IMR-90 (cell line): Measurements from ENCODE around the gene ZFHX3. TPM values are rescaled to one million over a fixed set of nuclear protein-coding genes. Genes with fewer than 3 reads are reported as not detected.

ENCODE experiments used
- ATAC-seq: fragments of 200-7000 bp; cut with Tn5 transposase; 2 replicates; pipeline ENCODE4 v1.9.1; 2020; ENCODE audit warnings: low read depth, mild to moderate bottlenecking, moderate library complexity
- BruUV-seq: library from RNA; stranded (reverse); fragments of 400-500 nt; replicated peaks from 2 replicates; lab custom pipeline; 2021; lab: Mats Ljungman, UMichigan
- CTCF ChIA-PET: fragments of 300-600 bp; formaldehyde crosslinking; extraction: SDS; loops from one replicate; lab custom pipeline; 2021; ENCODE audit warnings: antibody characterized with exemption; lab: Yijun Ruan, JAX
- POLR2A ChIA-PET: fragments of 300-600 bp; sonication (Branson Sonifier 250); formaldehyde crosslinking; loops from one replicate; lab custom pipeline; 2022; ENCODE audit warnings: antibody characterized with exemption; ENCODE audit not compliant: unreplicated experiment; lab: Charles Lee
- DNase-seq: peaks from one replicate; pipeline ENCODE4 v3.0.0; 2013
- H2AFZ ChIP-seq: replicated peaks from 2 replicates; pipeline ENCODE3; 2013; ENCODE audit warnings: low read length, mild to moderate bottlenecking; ENCODE audit not compliant: poor library complexity
- H2AK5ac ChIP-seq: 2 replicates; pipeline ENCODE4 v1.6.1; 2013; ENCODE audit warnings: low read depth, low read length, inconsistent platforms
- H2AK9ac ChIP-seq: replicated peaks from 2 replicates; pipeline ENCODE3; 2013; ENCODE audit warnings: mild to moderate bottlenecking, low read depth, low read length, moderate library complexity; ENCODE audit not compliant: poor library complexity
- H2BK120ac ChIP-seq: 2 replicates; pipeline ENCODE4 v1.6.1; 2013; ENCODE audit warnings: low read depth, low read length, inconsistent platforms
- H2BK15ac ChIP-seq: 3 replicates; pipeline ENCODE4 v1.6.1; 2013; ENCODE audit warnings: low read depth, low read length, inconsistent platforms
- H2BK20ac ChIP-seq: 2 replicates; pipeline ENCODE4 v1.6.1; 2013; ENCODE audit warnings: low read depth, mild to moderate bottlenecking, inconsistent platforms, low read length, moderate library complexity
- H2BK5ac ChIP-seq: 2 replicates; pipeline ENCODE4 v1.6.1; 2013; ENCODE audit warnings: mild to moderate bottlenecking, low read depth, low read length, inconsistent platforms; ENCODE audit not compliant: poor library complexity, severe bottlenecking
- H3K14ac ChIP-seq: replicated peaks from 2 replicates; pipeline ENCODE4 v1.6.1; 2013; ENCODE audit warnings: low read depth, low read length, inconsistent platforms
- H3K18ac ChIP-seq: 2 replicates; pipeline ENCODE4 v1.6.1; 2013; ENCODE audit warnings: low read depth, low read length, control low read depth
- H3K23ac ChIP-seq: 2 replicates; pipeline ENCODE4 v1.6.1; 2013; ENCODE audit warnings: low read depth, low read length, inconsistent platforms
- H3K27ac ChIP-seq: 2 replicates; pipeline ENCODE4 v1.5.1; 2013; ENCODE audit warnings: mild to moderate bottlenecking, control low read depth, low read length; ENCODE audit not compliant: insufficient read depth
- H3K27me3 ChIP-seq: 2 replicates; pipeline ENCODE4 v1.6.1; 2013; ENCODE audit warnings: low read length; ENCODE audit not compliant: control insufficient read depth, insufficient read depth
- H3K36me3 ChIP-seq: 2 replicates; pipeline ENCODE4 v1.6.1; 2013; ENCODE audit warnings: low read length, mixed read lengths; ENCODE audit not compliant: control insufficient read depth, insufficient read depth
- H3K4ac ChIP-seq: 2 replicates; pipeline ENCODE4 v1.6.1; 2013; ENCODE audit warnings: low read depth, low read length, inconsistent platforms
- H3K4me1 ChIP-seq: 2 replicates; pipeline ENCODE4 v1.6.1; 2013; ENCODE audit warnings: low read length, mixed read lengths; ENCODE audit not compliant: control insufficient read depth, insufficient read depth
- H3K4me2 ChIP-seq: 2 replicates; pipeline ENCODE4 v1.6.1; 2013; ENCODE audit warnings: low read depth, mild to moderate bottlenecking, control low read depth, low read length, moderate library complexity
- H3K4me3 ChIP-seq: 2 replicates; pipeline ENCODE4 v1.5.1; 2013; ENCODE audit warnings: low read depth, mild to moderate bottlenecking, control low read depth, low read length, moderate library complexity; ENCODE audit not compliant: insufficient read depth
- H3K56ac ChIP-seq: 2 replicates; pipeline ENCODE4 v1.6.1; 2013; ENCODE audit warnings: low read length, inconsistent platforms; ENCODE audit not compliant: insufficient read depth; ENCODE audit errors: extremely low read depth
- H3K79me1 ChIP-seq, 2 experiments: 2 replicates each; pipeline ENCODE4 v1.6.1; 2013; ENCODE audit warnings: low read length in 2 of 2, inconsistent platforms in 1 of 2, low read depth in 1 of 2
- H3K9ac ChIP-seq: 2 replicates; pipeline ENCODE4 v1.6.1; 2013; ENCODE audit warnings: low read depth, low read length, control low read depth
- H3K9me1 ChIP-seq: 2 replicates; pipeline ENCODE4 v1.6.1; 2013; ENCODE audit warnings: low read length, inconsistent platforms; ENCODE audit not compliant: insufficient read depth
- H3K9me3 ChIP-seq: 2 replicates; pipeline ENCODE4 v1.6.1; 2013; ENCODE audit warnings: low read length; ENCODE audit not compliant: control insufficient read depth, insufficient read depth
- H4K20me1 ChIP-seq: 2 replicates; pipeline ENCODE4 v1.6.1; 2013; ENCODE audit warnings: low read length, inconsistent platforms; ENCODE audit not compliant: insufficient read depth
- H4K5ac ChIP-seq: 2 replicates; pipeline ENCODE4 v1.6.1; 2013; ENCODE audit warnings: mild to moderate bottlenecking, low read depth, low read length, control low read depth
- H4K8ac ChIP-seq, 2 experiments: 2 replicates each; pipeline ENCODE4 v1.6.1; 2013; ENCODE audit warnings: low read depth in 2 of 2, low read length in 2 of 2, control low read depth in 1 of 2, inconsistent platforms in 1 of 2
- H4K91ac ChIP-seq: 2 replicates; pipeline ENCODE4 v1.6.1; 2013; ENCODE audit warnings: low read depth, low read length, inconsistent platforms; ENCODE audit not compliant: insufficient read depth
- BHLHE40 ChIP-seq: fragments of 150-350 bp; IDR thresholded peaks from 2 replicates; pipeline ENCODE4 v1.6.1; 2016; ENCODE audit warnings: mild to moderate bottlenecking, low read depth, low read length
- CEBPB ChIP-seq: IDR thresholded peaks from 2 replicates; pipeline ENCODE4 v1.6.1; 2012; ENCODE audit warnings: low read depth, low read length, improper control_type of control experiment
- CHD1 ChIP-seq: IDR thresholded peaks from 2 replicates; pipeline ENCODE4 v1.6.1; 2012; ENCODE audit warnings: low read depth, low read length, improper control_type of control experiment
- FOS ChIP-seq: fragments of 150-350 bp; IDR thresholded peaks from 2 replicates; pipeline ENCODE4 v1.6.1; 2016; ENCODE audit warnings: low read depth, low read length
- MAZ ChIP-seq: IDR thresholded peaks from 2 replicates; pipeline ENCODE4 v1.6.1; 2012; ENCODE audit warnings: low read depth, mild to moderate bottlenecking, low read length, improper control_type of control experiment, moderate library complexity, borderline replicate concordance
- MXI1 ChIP-seq: IDR thresholded peaks from 2 replicates; pipeline ENCODE4 v1.6.1; 2012; ENCODE audit warnings: low read depth, mild to moderate bottlenecking, low read length, moderate library complexity, borderline replicate concordance
- NFE2L2 ChIP-seq: fragments of 150-350 bp; IDR thresholded peaks from 2 replicates; pipeline ENCODE4 v1.6.1; 2016; ENCODE audit warnings: low read depth, mild to moderate bottlenecking, low read length
- POLR2A ChIP-seq: IDR thresholded peaks from 2 replicates; pipeline ENCODE4 v1.6.1; 2012; ENCODE audit warnings: mild to moderate bottlenecking, low read depth, low read length
- RAD21 ChIP-seq: IDR thresholded peaks from 2 replicates; pipeline ENCODE4 v1.6.1; 2012; ENCODE audit warnings: low read length, improper control_type of control experiment
- RFX5 ChIP-seq: IDR thresholded peaks from 2 replicates; pipeline ENCODE4 v1.8.0; 2012; ENCODE audit warnings: low read depth, mild to moderate bottlenecking, low read length, moderate library complexity
- SMC3 ChIP-seq: fragments of 150-350 bp; IDR thresholded peaks from 2 replicates; pipeline ENCODE4 v1.6.1; 2016; ENCODE audit warnings: low read depth, mild to moderate bottlenecking, antibody characterized with exemption, low read length, moderate library complexity
- WGBS, 2 experiments: methylation state at CpG; one replicate each; pipeline versions ENCODE4 v1.1.5 to v1.1.7; 2013; ENCODE audit warnings: missing lambda C conversion rate in 2 of 2; ENCODE audit not compliant: insufficient read length in 1 of 2; ENCODE audit errors: extremely low coverage in 2 of 2; 5-methylcytosine and 5-hydroxymethylcytosine counted together
- dilution Hi-C: fragments of 300-500 bp; cut with HindIII; formaldehyde crosslinking; loops from one replicate; pipeline ENCODE4 v1.14.3; 2018; ENCODE audit warnings: low sequenced_read_pairs; ENCODE audit not compliant: unreplicated experiment
- in situ Hi-C: fragments of 300-500 bp; cut with MboI; formaldehyde crosslinking; loops from 3 replicates; pipeline ENCODE4 v1.14.3; 2019; ENCODE audit warnings: low sequenced_read_pairs, inconsistent platforms, mixed read lengths
- intact Hi-C: fragments of 100-400 bp; cut with micrococcal nuclease; formaldehyde crosslinking; loops from 2 replicates; pipeline ENCODE4 v1.10.0; 2022
- polyA plus RNA-seq, 3 experiments: library from polyadenylated mRNA; depleted of rRNA; stranded (reverse); fragments of >200 nt; gene quantifications; 2 replicates each; pipeline ENCODE4 v1.2.3, GENCODE V29; 2012; ENCODE audit warnings: low replicate concordance in 1 of 3
- total RNA-seq: library from RNA; depleted of rRNA; stranded (reverse); fragments of >200 nt; gene quantifications from 2 replicates; pipeline ENCODE4 v1.2.3, GENCODE V29; 2012
- TF ChIP-seq, protein P1 (sequence below): fragments of 150-350 bp; IDR thresholded peaks from 2 replicates; pipeline ENCODE4 v1.6.1; 2017; ENCODE audit warnings: mild to moderate bottlenecking, antibody characterized with exemption, low read length, low read depth
- TF ChIP-seq, protein P2 (sequence below): fragments of 150-350 bp; IDR thresholded peaks from 2 replicates; pipeline ENCODE4 v1.6.1; 2016; ENCODE audit warnings: low read depth, mild to moderate bottlenecking, low read length, moderate library complexity, borderline replicate concordance
- TF ChIP-seq, protein P3 (sequence below): conservative IDR thresholded peaks from 2 replicates; pipeline ENCODE4 v1.5.1; 2012; ENCODE audit warnings: mild to moderate bottlenecking, low read depth, low read length, improper control_type of control experiment

The ZFHX3 gene
- total and polyA plus RNA-seq, 2 of the 4 experiments (the other 2 are of a cell fraction) = 1.4 to 1.7 TPM

GRCh38 chr16:73026754-73027684 is 20.9 kb downstream of the ZFHX3 start:
- H2AFZ ChIP-seq = no peak overlapping the region
- no peak overlapping the region for H2AK9ac ChIP-seq
- WGBS, 2 experiments = 96% methylated on average over 4 of the region's 13 CpGs; no CpG with 5 or more reads in 1 of the 2 experiments
- no peak overlapping the region for H2BK20ac ChIP-seq
- H3K27ac ChIP-seq = no peak overlapping the region
- in situ Hi-C loops (no loop called here), intact Hi-C loops (no loop called here), dilution Hi-C loops (loop anchor here (25.0 kb wide), 1 partner anchor 90 kb away; no protein-coding TSS in a partner anchor)
- no peak overlapping the region for H2BK120ac ChIP-seq
- POLR2A ChIA-PET = no interaction called here
- no peak for DNase-seq
- no peak overlapping the region for H3K56ac ChIP-seq
- ATAC-seq = no peak
- no peaks in the 10 kb centered on the region for H3K9me3 ChIP-seq
- peaks cover 10% of the 10 kb centered on the region; the same call in 1 of the 2 replicates for H3K4me1 ChIP-seq
- H3K4me3 ChIP-seq = no peak overlapping the region
- no peak overlapping the region for H2BK15ac ChIP-seq
- CTCF ChIA-PET = no interaction called here
- no peak overlapping the region for H3K4ac ChIP-seq
- H3K9me1 ChIP-seq = peaks cover 10% of the 10 kb centered on the region
- H4K8ac ChIP-seq = no peak overlapping the region
- H4K91ac ChIP-seq = no peak overlapping the region
- H3K23ac ChIP-seq = no peak overlapping the region
- no peak overlapping the region for H3K4me2 ChIP-seq
- H4K5ac ChIP-seq = no peak overlapping the region
- H3K27me3 ChIP-seq = no peaks in the 10 kb centered on the region
- peaks cover 33 to 95% of the 10 kb centered on the region in 2 experiments for H3K79me1 ChIP-seq
- BruUV-seq = no TSS peak
- H3K18ac ChIP-seq = no peak overlapping the region
- no peak overlapping the region for H2BK5ac ChIP-seq
- no peaks in the 10 kb centered on the region; the same call in 1 of the 2 replicates for H3K36me3 ChIP-seq
- peaks cover 71% of the 10 kb centered on the region for H4K20me1 ChIP-seq
- H2AK5ac ChIP-seq = no peak overlapping the region
- H3K9ac ChIP-seq = no peak overlapping the region
- H3K14ac ChIP-seq = no peak overlapping the region
- TF ChIP-seq CEBPB (no peak), RFX5 (no peak), MAZ (no peak), POLR2A (no peak), FOS (no peak), NFE2L2 (no peak), BHLHE40 (no peak), MXI1 (no peak), RAD21 (no peak), SMC3 (no peak), CHD1 (no peak)
- TF ChIP-seq, protein P1, sequence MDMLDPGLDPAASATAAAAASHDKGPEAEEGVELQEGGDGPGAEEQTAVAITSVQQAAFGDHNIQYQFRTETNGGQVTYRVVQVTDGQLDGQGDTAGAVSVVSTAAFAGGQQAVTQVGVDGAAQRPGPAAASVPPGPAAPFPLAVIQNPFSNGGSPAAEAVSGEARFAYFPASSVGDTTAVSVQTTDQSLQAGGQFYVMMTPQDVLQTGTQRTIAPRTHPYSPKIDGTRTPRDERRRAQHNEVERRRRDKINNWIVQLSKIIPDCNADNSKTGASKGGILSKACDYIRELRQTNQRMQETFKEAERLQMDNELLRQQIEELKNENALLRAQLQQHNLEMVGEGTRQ = no peak
- TF ChIP-seq, protein P2, sequence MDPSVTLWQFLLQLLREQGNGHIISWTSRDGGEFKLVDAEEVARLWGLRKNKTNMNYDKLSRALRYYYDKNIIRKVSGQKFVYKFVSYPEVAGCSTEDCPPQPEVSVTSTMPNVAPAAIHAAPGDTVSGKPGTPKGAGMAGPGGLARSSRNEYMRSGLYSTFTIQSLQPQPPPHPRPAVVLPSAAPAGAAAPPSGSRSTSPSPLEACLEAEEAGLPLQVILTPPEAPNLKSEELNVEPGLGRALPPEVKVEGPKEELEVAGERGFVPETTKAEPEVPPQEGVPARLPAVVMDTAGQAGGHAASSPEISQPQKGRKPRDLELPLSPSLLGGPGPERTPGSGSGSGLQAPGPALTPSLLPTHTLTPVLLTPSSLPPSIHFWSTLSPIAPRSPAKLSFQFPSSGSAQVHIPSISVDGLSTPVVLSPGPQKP = no peak
- TF ChIP-seq, protein P3, sequence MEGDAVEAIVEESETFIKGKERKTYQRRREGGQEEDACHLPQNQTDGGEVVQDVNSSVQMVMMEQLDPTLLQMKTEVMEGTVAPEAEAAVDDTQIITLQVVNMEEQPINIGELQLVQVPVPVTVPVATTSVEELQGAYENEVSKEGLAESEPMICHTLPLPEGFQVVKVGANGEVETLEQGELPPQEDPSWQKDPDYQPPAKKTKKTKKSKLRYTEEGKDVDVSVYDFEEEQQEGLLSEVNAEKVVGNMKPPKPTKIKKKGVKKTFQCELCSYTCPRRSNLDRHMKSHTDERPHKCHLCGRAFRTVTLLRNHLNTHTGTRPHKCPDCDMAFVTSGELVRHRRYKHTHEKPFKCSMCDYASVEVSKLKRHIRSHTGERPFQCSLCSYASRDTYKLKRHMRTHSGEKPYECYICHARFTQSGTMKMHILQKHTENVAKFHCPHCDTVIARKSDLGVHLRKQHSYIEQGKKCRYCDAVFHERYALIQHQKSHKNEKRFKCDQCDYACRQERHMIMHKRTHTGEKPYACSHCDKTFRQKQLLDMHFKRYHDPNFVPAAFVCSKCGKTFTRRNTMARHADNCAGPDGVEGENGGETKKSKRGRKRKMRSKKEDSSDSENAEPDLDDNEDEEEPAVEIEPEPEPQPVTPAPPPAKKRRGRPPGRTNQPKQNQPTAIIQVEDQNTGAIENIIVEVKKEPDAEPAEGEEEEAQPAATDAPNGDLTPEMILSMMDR = no peak
